Measurements from ENCODE around the gene UBTD2. TPM values are rescaled to one million over a fixed set of nuclear protein-coding genes. Genes with fewer than 3 reads are reported as not detected.
"Not testable (repeated sequence)": the region's sequence is repeated elsewhere in the genome, so short reads cannot be mapped to it uniquely, and the experiment has no call there.

UBTD2 gene
- total RNA-seq, 1 donor from 2014 or later, result 15.8 TPM

DNA sequence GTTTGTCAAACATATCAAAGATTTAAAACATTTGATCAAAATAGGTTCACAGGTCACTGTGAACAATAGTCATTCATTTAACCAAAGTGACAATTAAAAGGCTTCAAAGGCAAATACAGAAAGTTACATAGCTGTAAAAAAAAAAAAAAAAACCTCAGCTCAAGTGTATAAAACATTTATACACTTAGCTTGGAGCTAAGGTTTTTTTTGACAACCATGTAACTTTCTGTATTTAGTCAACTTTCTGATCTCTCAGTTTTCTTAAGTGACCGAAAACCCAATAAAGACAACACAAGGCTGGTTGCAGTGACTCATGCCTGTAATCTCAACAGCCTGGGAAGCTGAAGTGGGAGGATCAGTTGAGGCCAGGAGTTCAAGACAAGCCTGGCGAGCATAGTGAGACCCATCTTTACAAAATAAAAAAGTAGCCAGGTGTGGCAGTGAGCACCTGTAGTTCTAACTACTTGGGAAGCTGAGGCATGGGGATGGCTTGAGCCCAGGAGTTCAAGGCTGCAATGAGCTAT lies 16.4 kb upstream of the UBTD2 start:
- ATAC-seq, result no peak
- intact Hi-C loops (cut with DNase I), result no loop called here

GRCh38 chr5:172294831-172295230 lies 11.3 kb upstream of the UBTD2 start:
- H3K4me1 ChIP-seq, result peaks cover 5% of the 10 kb centered on the region
- intact Hi-C loops (cut with DNase I), result no loop called here

More for the DNA sequence above, 16.4 kb upstream of the UBTD2 start:
- H3K4me3 ChIP-seq, result no peak overlapping the region
- no peaks in the 10 kb centered on the region for H3K4me1 ChIP-seq
- H3K27ac ChIP-seq, result no peak overlapping the region
- H3K27me3 ChIP-seq (ENCODE audit: low read depth), result no peaks in the 10 kb centered on the region
- DNase-seq, result no peak
- TF ChIP-seq, protein P1, sequence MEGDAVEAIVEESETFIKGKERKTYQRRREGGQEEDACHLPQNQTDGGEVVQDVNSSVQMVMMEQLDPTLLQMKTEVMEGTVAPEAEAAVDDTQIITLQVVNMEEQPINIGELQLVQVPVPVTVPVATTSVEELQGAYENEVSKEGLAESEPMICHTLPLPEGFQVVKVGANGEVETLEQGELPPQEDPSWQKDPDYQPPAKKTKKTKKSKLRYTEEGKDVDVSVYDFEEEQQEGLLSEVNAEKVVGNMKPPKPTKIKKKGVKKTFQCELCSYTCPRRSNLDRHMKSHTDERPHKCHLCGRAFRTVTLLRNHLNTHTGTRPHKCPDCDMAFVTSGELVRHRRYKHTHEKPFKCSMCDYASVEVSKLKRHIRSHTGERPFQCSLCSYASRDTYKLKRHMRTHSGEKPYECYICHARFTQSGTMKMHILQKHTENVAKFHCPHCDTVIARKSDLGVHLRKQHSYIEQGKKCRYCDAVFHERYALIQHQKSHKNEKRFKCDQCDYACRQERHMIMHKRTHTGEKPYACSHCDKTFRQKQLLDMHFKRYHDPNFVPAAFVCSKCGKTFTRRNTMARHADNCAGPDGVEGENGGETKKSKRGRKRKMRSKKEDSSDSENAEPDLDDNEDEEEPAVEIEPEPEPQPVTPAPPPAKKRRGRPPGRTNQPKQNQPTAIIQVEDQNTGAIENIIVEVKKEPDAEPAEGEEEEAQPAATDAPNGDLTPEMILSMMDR (IDR thresholded peaks at IDR 0.05), result no peak
- no peaks in the 10 kb centered on the region for H3K36me3 ChIP-seq
- H3K9me3 ChIP-seq, result no peaks in the 10 kb centered on the region

GRCh38 chr5:172293745-172294342 lies 10.3 kb upstream of the UBTD2 start:
- Histone ChIP-seq H3K4me3 (no peak overlapping the region), H3K36me3 (no peaks in the 10 kb centered on the region), H3K27ac (no peak overlapping the region), H3K4me1 (peaks cover 5% of the 10 kb centered on the region), H3K27me3 (ENCODE audit: low read depth) (no peaks in the 10 kb centered on the region), H3K9me3 (no peaks in the 10 kb centered on the region)
- intact Hi-C loops (cut with DNase I), result no loop called here
- no peak for DNase-seq
- peak in 1 of 2 donors; percentile 66 for ATAC-seq
- TF ChIP-seq, protein P1 (IDR thresholded peaks at IDR 0.05), result no peak

More at GRCh38 chr5:172294831-172295230, 11.3 kb upstream of the UBTD2 start:
- H3K9me3 ChIP-seq, result no peaks in the 10 kb centered on the region
- H3K4me3 ChIP-seq, result no peak overlapping the region
- H3K27ac ChIP-seq, result no peak overlapping the region
- H3K36me3 ChIP-seq, result no peaks in the 10 kb centered on the region
- no peaks in the 10 kb centered on the region for H3K27me3 ChIP-seq (ENCODE audit: low read depth)
- DNase-seq (no peak), ATAC-seq (no peak)
- TF ChIP-seq, protein P1 (IDR thresholded peaks at IDR 0.05), result no peak

DNA sequence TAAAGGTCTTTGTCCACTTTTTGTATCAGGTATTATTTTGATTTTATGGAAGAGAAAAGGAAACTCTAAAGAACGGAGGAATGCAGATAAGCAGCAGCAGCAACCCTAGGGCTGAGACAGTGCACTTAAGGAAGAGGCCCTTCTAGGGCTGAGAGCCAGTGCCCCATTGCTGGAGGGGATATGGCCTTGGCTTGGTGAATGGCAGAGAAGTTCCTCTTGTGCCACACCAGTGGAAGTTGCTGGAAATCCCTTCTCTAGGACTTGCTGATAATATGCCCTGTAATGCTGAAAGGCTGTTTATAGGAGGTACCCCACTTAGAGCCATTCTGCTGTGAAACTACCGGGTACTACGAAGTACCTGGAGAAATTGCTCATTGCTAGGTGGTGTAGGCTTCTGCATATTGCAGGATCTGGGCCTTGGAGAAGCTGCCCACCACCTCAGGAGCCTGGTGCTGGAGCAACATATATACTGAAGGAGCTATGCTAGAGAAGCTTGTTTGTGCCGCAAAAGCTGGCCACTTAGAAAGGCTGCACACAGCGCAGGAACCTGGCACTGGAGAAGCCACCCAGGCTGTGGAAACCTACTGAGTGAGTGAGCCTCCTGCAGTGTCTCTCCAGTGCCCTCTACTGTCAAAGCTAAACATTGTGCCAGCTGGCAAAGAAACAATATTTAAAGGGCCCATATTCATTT lies 9.6 kb upstream of the UBTD2 start:
- peak; percentile 74 for DNase-seq
- intact Hi-C loops (cut with DNase I), result no loop called here

DNA sequence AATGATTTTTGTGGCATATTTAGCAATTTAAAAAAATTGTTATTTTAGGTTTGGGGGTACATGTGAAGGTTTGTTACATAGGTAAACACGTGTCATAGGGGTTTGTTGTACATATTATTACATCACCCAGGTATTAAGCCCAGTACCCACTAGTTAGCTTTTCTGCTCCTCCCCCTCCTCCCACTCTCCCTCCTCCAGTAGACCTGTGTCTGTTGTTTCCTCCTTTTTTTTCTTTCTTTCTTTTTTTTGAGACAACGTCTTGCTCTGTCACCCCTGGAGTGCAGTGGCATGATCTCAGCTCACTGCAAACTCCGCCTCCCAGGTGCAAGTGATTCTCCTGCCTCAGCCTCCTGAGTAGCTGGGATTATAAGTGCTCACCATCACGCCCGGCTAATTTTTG lies 8.3 kb upstream of the UBTD2 start:
- DNase-seq; H3K36me3 ChIP-seq; H3K9me3 ChIP-seq; H3K4me1 ChIP-seq; H3K27ac ChIP-seq; intact Hi-C loops (cut with DNase I); H3K4me3 ChIP-seq; H3K27me3 ChIP-seq (ENCODE audit: low read depth); ATAC-seq: not testable (repeated sequence)

More for the DNA sequence above, 9.6 kb upstream of the UBTD2 start:
- no peak overlapping the region for H3K4me3 ChIP-seq
- peak; percentile 98 to 99 for ATAC-seq
- H3K9me3 ChIP-seq, result no peaks in the 10 kb centered on the region
- TF ChIP-seq, protein P1 (IDR thresholded peaks at IDR 0.05), result peak; percentile 83
- no peaks in the 10 kb centered on the region for H3K27me3 ChIP-seq (ENCODE audit: low read depth)
- no peaks in the 10 kb centered on the region for H3K36me3 ChIP-seq
- no peak overlapping the region for H3K27ac ChIP-seq
- peaks cover 5% of the 10 kb centered on the region for H3K4me1 ChIP-seq

- H3K27me3 ChIP-seq (ENCODE audit: low read depth), result no peaks in the 10 kb centered on the region
- no peak for DNase-seq
- TF ChIP-seq, protein P1 (IDR thresholded peaks at IDR 0.05), result no peak
- H3K9me3 ChIP-seq, result no peaks in the 10 kb centered on the region
- intact Hi-C loops (cut with DNase I), result no loop called here
- H3K4me3 ChIP-seq, result no peak overlapping the region
- H3K4me1 ChIP-seq, result peaks cover 5% of the 10 kb centered on the region
- H3K36me3 ChIP-seq, result no peaks in the 10 kb centered on the region
- no peak for ATAC-seq
- no peak overlapping the region for H3K27ac ChIP-seq
Observed at GRCh38 chr5:172288465-172288864, 4.9 kb upstream of the UBTD2 start.

DNA sequence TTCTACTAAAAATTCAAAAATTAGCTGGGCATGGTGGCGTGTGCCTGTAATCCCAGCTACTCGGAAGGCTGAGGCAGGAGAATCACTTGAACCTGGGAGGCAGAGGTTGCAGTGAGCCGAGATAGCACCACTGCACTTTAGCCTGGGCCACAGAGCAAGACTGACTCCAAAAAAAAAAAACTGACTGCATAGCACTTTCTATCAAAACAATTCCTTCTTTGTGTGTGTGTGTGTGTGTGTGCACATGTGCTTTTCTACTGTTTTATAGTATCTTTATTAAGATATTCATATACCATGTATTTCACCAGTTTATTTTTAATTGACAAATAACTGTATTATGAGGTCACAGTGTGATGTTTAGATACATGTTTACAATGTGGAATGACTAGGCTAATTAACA lies 3.6 kb upstream of the UBTD2 start:
- DNase-seq; H3K9me3 ChIP-seq; H3K27me3 ChIP-seq (ENCODE audit: low read depth); H3K27ac ChIP-seq; ATAC-seq; H3K4me1 ChIP-seq; H3K36me3 ChIP-seq; H3K4me3 ChIP-seq; intact Hi-C loops (cut with DNase I): not testable (repeated sequence)

Measured in lower lobe of right lung (tissue), 2 donors.